Upper lobe of right lung (tissue), 1 donor: ENCODE results near the gene TIFAB. TPM values are rescaled to one million over a fixed set of nuclear protein-coding genes. Genes with fewer than 3 reads are reported as not detected.

Experiments used
- ATAC-seq: fragments of 200-7000 bp; cut with Tn5 transposase; one replicate; pipeline ENCODE4 v1.9.1; 2020; ENCODE audit warnings: mild to moderate bottlenecking, moderate library complexity
- DNase-seq: peaks from one replicate; pipeline ENCODE4 v3.0.0-alpha.2; 2020
- H3K27ac ChIP-seq: fragments of 200-600 bp; one replicate; pipeline ENCODE4 v1.8.0; 2022
- H3K27me3 ChIP-seq: fragments of 200-600 bp; one replicate; pipeline ENCODE4 v1.8.0; 2022; ENCODE audit warnings: mild to moderate bottlenecking
- H3K36me3 ChIP-seq: fragments of 200-600 bp; one replicate; pipeline ENCODE4 v1.8.0; 2022
- H3K4me1 ChIP-seq: fragments of 200-600 bp; one replicate; pipeline ENCODE4 v1.8.0; 2022
- H3K4me3 ChIP-seq: fragments of 200-600 bp; one replicate; pipeline ENCODE4 v1.8.0; 2022; ENCODE audit warnings: mild to moderate bottlenecking
- H3K9me3 ChIP-seq: fragments of 200-600 bp; one replicate; pipeline ENCODE4 v1.8.0; 2022
- intact Hi-C: fragments of 100-400 bp; cut with DNase I; formaldehyde crosslinking; loops from one replicate; pipeline ENCODE4 v1.11.0; 2022
- total RNA-seq: library from RNA; stranded (reverse); fragmentation: NEBNext Ultra II Directional; extraction: Animal tissue kit (Norgen Biotek cat#: 25700); gene quantifications from one replicate; pipeline ENCODE4 v1.2.1, GENCODE V29; 2021
- TF ChIP-seq, protein P1 (sequence below): fragments of 200-600 bp; IDR thresholded peaks from one replicate; pipeline ENCODE4 v1.8.0; 2022; ENCODE audit warnings: antibody characterized with exemption
- donor health status: DM: no; HTN: yes; CAD: no; lungs with severe emphysema.

Gene TIFAB
- total RNA-seq, 1 donor from 2014 or later: 0.43 TPM

DNA sequence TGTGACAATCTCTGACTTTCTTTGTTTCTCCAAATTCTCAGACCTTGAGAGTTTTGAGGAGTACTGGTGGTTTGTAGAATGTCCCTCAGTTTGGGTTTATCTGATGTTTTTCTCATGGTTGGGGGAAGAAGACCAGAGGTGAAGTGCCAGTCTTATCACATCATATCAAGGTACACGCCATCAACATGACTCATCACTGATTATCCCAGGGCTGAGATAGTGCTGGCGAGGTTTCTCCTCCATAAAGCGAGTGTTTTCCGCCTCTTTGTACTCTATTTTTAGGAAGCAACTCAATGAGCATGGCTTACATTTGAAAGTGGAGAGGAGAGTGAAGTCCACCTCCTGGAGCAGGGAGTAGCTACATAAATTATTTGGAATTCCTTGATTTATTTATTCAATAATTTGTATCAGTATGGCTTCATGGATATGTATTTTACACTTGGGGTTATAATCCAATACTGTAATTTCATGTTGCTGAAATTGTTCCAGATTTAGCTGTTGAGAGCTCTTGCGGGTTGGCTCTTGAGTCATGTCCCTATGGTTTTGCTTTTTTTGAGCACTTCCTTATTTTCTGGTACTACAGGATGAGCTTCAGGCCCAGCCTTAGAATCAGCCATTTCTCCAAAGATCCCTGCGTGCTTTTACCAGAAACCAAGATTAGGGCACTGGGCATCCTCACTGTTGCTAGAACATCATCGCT lies 28.9 kb downstream of the TIFAB start:
- H3K27ac ChIP-seq: no peak overlapping the region
- TF ChIP-seq, protein P1, sequence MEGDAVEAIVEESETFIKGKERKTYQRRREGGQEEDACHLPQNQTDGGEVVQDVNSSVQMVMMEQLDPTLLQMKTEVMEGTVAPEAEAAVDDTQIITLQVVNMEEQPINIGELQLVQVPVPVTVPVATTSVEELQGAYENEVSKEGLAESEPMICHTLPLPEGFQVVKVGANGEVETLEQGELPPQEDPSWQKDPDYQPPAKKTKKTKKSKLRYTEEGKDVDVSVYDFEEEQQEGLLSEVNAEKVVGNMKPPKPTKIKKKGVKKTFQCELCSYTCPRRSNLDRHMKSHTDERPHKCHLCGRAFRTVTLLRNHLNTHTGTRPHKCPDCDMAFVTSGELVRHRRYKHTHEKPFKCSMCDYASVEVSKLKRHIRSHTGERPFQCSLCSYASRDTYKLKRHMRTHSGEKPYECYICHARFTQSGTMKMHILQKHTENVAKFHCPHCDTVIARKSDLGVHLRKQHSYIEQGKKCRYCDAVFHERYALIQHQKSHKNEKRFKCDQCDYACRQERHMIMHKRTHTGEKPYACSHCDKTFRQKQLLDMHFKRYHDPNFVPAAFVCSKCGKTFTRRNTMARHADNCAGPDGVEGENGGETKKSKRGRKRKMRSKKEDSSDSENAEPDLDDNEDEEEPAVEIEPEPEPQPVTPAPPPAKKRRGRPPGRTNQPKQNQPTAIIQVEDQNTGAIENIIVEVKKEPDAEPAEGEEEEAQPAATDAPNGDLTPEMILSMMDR: no peak
- H3K36me3 ChIP-seq: no peaks in the 10 kb centered on the region
- no peaks in the 10 kb centered on the region for H3K27me3 ChIP-seq
- ATAC-seq (peak; percentile 78), DNase-seq (no peak)
- H3K9me3 ChIP-seq: no peaks in the 10 kb centered on the region
- no peak overlapping the region for H3K4me3 ChIP-seq
- no peaks in the 10 kb centered on the region for H3K4me1 ChIP-seq
- intact Hi-C loops: no loop called here

DNA sequence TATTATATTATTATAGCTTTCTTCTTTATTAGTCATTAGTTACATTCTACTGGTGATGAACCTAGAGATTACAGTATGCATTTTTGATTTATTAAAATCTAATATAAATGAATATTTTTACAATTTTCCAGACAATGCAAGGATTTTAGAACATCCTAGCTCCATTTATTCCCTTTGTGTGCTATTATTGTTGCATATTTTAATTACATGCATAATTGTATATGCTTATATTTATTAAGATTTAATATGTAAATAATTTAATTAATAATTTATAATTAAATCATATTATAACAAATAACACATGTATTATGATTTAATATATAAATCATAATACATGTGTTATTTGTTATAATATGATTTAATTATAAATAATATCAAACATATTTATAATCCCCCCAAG lies 29.7 kb downstream of the TIFAB start:
- H3K4me3 ChIP-seq: no peak overlapping the region
- DNase-seq (no peak), ATAC-seq (no peak)

DNA sequence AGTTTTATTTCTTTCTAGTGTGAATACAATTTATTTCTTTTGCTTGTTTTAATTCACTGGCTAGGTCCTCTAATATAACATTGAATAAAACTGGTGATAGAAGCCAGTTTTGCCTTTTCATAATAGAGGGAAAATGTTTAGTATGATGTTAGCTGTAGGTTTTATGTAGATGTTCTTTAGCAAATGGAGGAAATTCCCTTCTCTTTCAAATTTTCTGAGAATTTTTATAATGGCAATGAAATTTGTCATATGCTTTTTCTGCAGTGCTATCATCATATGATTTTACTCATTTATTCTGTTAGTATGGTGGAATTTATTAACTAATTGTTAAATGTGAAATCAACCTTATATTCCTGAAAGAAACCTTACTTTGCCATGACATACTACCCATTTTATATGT lies 35.1 kb downstream of the TIFAB start:
- Histone ChIP-seq H3K4me3 (no peak overlapping the region), H3K9me3 (no peaks in the 10 kb centered on the region), H3K27me3 (no peaks in the 10 kb centered on the region), H3K27ac (no peak overlapping the region), H3K36me3 (no peaks in the 10 kb centered on the region), H3K4me1 (no peaks in the 10 kb centered on the region)
- TF ChIP-seq, protein P1: no peak
- intact Hi-C loops: no loop called here
- ATAC-seq: no peak
- no peak for DNase-seq

More for the DNA sequence above, 29.7 kb downstream of the TIFAB start:
- TF ChIP-seq, protein P1: no peak
- Histone ChIP-seq H3K4me1 (no peaks in the 10 kb centered on the region), H3K36me3 (no peaks in the 10 kb centered on the region), H3K27ac (no peak overlapping the region), H3K9me3 (no peaks in the 10 kb centered on the region), H3K27me3 (no peaks in the 10 kb centered on the region)
- intact Hi-C loops: no loop called here

DNA sequence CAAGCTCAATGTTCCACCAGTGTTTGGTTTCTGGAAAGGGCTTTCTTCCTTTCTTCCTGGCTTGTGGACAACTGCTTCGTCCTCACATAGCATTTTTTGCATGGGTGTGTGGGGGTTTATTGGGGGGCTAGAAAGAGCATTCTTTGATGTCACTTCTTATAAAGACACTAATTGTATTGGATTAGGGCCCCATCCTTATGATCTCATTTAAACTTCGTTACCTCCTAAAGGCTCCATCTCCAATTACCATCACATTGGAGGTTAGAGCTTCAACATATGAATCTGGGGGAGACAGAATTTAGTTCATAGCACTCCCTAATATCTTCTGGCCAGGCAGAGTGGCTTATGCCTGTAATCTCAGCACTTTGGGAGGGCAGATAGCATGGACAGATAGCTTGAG lies 47.1 kb downstream of the TIFAB start:
- no peaks in the 10 kb centered on the region for H3K9me3 ChIP-seq
- no peak overlapping the region for H3K4me3 ChIP-seq
- no peak for ATAC-seq
- TF ChIP-seq, protein P1: no peak
- no peaks in the 10 kb centered on the region for H3K36me3 ChIP-seq
- H3K27ac ChIP-seq: no peak overlapping the region
- no peaks in the 10 kb centered on the region for H3K4me1 ChIP-seq
- intact Hi-C loops: no loop called here
- no peak for DNase-seq
- no peaks in the 10 kb centered on the region for H3K27me3 ChIP-seq

DNA sequence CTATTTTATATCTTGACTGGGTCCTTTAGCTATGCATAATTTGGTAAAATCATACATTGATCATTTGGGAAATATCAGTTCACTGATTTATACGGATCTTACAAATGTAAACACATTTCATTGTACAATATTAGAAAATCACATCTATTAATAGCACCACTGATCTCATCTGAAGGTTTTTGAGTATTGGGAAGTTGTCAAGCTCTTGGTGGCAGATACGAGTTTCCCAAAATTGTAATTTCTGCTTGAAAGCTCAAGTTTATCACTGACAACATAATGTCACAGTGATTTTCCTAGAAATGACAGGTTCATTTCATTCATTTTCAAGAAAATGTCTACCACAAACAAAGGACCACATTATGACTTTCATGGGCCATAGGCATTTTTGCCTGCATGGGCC lies 50.1 kb downstream of the TIFAB start:
- H3K4me3 ChIP-seq: no peak overlapping the region
- TF ChIP-seq, protein P1: no peak
- no peaks in the 10 kb centered on the region for H3K27me3 ChIP-seq
- DNase-seq (no peak), ATAC-seq (no peak)
- no peaks in the 10 kb centered on the region for H3K9me3 ChIP-seq
- H3K36me3 ChIP-seq: no peaks in the 10 kb centered on the region
- peaks cover 11% of the 10 kb centered on the region for H3K4me1 ChIP-seq
- H3K27ac ChIP-seq: no peak overlapping the region
- intact Hi-C loops: no loop called here

DNA sequence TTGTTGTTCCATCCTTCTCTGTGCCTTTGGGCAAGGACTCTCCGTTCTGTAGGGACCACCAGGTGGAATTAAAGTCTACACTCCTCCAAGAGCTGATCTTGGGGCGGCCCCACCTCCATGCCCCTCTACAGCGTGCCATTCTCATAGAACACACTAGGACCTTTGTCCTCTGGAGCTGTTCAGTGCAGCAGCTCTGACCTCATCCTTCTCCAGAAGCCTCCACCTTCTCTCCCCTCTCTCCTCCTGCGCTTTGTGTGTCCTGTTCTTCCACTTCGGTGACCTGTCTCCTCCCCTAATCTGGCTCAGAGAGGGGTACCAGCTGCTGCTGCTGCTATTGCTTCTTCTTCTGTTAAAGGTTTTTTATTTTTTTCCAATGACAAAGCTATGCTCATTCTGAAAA lies 51.3 kb downstream of the TIFAB start:
- peaks cover 22% of the 10 kb centered on the region for H3K4me1 ChIP-seq
- ATAC-seq: no peak
- intact Hi-C loops: no loop called here
- no peaks in the 10 kb centered on the region for H3K27me3 ChIP-seq
- no peak overlapping the region for H3K4me3 ChIP-seq
- H3K27ac ChIP-seq: no peak overlapping the region
- H3K36me3 ChIP-seq: no peaks in the 10 kb centered on the region
- no peaks in the 10 kb centered on the region for H3K9me3 ChIP-seq
- TF ChIP-seq, protein P1: no peak
- DNase-seq: no peak
